Right ventricle myocardium superior (tissue), 1 donor: ENCODE data around the gene PARP1. TPM values are rescaled to one million over a fixed set of nuclear protein-coding genes. Genes with fewer than 3 reads are reported as not detected.
"Not testable (repeated sequence)": the region's sequence is repeated elsewhere in the genome, so short reads cannot be mapped to it uniquely, and the experiment has no call there.

Experiments
- ATAC-seq: fragments of 200-7000 bp; cut with Tn5 transposase; one replicate; pipeline ENCODE4 v1.9.1; 2020; ENCODE audit warnings: mild to moderate bottlenecking; ENCODE audit not compliant: poor library complexity
- DNase-seq: peaks from one replicate; pipeline ENCODE4 v3.0.0-alpha.2; 2020
- intact Hi-C: fragments of 100-400 bp; cut with DNase I; formaldehyde crosslinking; loops from one replicate; pipeline ENCODE4 v1.11.2; 2022
- total RNA-seq: library from RNA; stranded (reverse); fragmentation: NEBNext Ultra II Directional; extraction: Animal tissue kit (Norgen Biotek cat#: 25700); gene quantifications from one replicate; pipeline ENCODE4 v1.2.1, GENCODE V29; 2021
- donor health status: DM: no; HTN: yes; CAD: no; lungs with severe emphysema.

Gene PARP1
- total RNA-seq, 1 donor from 2014 or later = 149 TPM

- intact Hi-C loops, DNase-seq, ATAC-seq: not testable (repeated sequence)
Measured at GRCh38 chr1:226340111-226340510, 67.8 kb downstream of the PARP1 start.

GRCh38 chr1:226337276-226337875, 70.5 kb downstream of the PARP1 start:
- intact Hi-C loops = loop anchor here (10.0 kb wide), 1 partner anchor 213 kb away; no protein-coding TSS in a partner anchor
- DNase-seq (no peak), ATAC-seq (no peak)

DNA sequence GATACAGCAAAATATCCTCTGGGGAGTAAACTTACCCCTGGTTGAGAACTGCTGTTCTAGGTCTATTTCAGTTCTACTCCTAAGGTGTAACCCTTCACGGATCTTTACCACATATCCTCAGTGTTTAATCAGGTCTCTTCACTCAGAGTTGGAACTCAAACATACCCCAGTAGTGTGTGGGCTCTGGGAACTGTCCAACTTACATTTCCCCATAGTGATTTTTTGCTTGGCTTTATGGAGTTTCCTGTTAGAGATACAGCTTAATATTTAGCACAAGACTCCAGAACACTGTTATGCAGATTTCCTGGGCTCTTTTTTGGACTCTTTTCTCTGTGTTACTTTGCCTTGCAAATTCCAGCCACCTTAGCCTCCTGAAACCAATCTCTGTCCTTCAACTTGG, 72.2 kb downstream of the PARP1 start:
- ATAC-seq = no peak
- intact Hi-C loops = loop anchor here (10.0 kb wide), 1 partner anchor 211 kb away; no protein-coding TSS in a partner anchor
- DNase-seq = no peak

DNA sequence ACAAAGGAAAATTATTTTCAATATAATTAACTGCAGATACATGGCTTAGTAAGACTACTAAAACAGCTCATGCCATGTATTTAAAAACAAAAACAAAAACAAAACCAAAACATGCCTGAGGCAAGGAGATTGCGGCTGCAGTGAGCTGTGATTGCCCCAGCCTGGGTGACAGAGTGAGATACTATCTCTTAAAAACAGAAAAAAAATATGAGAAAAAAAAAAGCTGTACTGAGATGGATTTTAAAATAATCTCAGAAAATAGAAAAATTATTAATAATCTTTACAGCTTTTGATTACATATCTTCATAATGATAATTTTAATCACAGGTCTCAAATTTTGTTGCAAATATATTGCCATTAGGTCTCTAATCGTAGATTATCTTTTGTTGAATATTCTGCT, 74.9 kb downstream of the PARP1 start:
- intact Hi-C loops = loop anchor here (10.0 kb wide), 1 partner anchor 208 kb away; no protein-coding TSS in a partner anchor

GRCh38 chr1:226329237-226329636, 78.7 kb downstream of the PARP1 start:
- no peak for DNase-seq
- intact Hi-C loops = no loop called here
- no peak for ATAC-seq

More for the DNA sequence above, 74.9 kb downstream of the PARP1 start:
- ATAC-seq (no peak), DNase-seq (no peak)

DNA sequence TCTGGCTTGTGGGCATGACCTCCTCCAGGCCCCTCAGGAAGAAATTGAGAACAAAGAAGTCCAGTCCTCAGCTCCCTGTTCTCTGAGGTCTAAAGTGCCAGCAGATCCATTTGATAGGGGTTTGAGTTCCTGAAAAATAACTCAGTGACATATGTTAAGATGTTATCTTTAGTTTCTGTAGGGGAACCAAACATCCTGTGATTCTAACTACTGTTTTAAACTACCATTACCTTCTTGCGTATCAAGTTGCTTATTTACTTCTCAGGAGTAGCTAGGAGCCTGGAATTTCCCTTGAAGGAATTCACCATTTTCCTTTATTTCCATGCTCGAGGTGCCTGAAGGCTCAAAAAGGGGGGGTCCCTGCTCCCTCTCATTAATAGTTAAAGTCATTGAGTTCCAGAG, 80.1 kb downstream of the PARP1 start:
- DNase-seq (no peak), ATAC-seq (no peak)
- intact Hi-C loops = no loop called here

- no peak for ATAC-seq
- intact Hi-C loops = no loop called here
- no peak for DNase-seq
Measured at GRCh38 chr1:226325178-226325577, 82.7 kb downstream of the PARP1 start.

- no peak for ATAC-seq
- intact Hi-C loops = no loop called here
- DNase-seq = no peak
Measured at GRCh38 chr1:226324479-226324878, 83.4 kb downstream of the PARP1 start.

GRCh38 chr1:226322986-226323385, 84.9 kb downstream of the PARP1 start:
- ATAC-seq (no peak), DNase-seq (no peak)
- intact Hi-C loops = no loop called here

DNA sequence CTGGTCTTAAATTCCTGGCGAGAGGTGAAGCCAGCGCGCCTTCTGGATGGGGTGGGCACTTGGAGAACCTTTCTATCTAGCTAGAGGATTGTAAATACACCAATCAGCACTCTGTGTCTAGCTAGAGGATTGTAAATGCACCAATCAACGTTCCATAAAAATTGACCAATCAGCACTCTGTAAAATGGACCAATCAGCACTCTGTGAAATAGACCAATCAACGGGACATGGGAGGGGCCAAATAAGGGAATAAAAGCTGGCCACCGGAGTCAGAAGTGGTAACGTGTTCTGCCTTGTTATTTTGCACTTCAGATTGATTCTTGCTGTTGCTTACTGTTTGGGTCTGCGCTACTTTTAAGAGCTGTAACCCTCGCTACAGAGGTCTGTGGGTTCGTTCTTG, 87.0 kb downstream of the PARP1 start:
- intact Hi-C loops = no loop called here
- no peak for DNase-seq
- no peak for ATAC-seq

DNA sequence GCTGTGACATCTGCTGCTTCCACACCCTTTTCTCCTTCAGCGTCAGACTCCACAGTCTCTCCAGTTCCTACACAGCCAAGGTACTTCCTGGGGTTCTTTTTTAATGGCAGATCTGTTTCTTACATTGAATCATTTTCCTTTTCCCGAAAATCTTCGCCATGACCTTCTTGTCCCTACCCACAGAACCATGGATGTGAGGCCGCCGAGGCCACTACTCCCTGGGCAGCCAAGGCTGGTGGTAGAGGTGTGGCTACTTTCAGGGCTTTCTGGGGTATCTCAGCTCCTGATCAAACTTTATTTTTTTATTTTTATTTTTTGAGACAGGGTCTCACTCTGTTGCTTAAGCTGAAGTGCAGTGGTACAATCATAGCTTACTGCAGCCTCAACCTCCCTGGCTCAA, 89.4 kb downstream of the PARP1 start:
- ATAC-seq (no peak), DNase-seq (no peak)
- intact Hi-C loops = no loop called here

GRCh38 chr1:226314055-226314454, 93.8 kb downstream of the PARP1 start:
- intact Hi-C loops = no loop called here
- DNase-seq (no peak), ATAC-seq (no peak)

DNA sequence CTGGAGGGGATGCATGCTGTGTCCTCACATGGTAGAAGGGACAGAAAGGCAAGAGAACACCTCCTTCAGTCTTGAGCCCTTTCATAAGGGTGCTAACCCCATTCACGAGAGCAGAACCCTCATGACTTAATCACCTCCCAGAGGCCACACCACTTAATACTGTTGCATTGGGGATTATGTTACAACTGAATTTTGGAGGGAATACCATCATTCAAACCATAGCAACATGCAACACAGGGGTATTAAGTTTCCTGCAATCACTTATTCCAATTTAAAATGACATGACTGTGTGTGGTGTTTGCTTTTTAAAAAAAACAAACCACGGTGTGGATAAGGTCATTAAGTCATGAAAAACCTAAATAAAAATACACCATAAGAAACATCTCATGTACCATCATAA, 95.8 kb downstream of the PARP1 start:
- intact Hi-C loops = no loop called here
- DNase-seq = no peak
- no peak for ATAC-seq

GRCh38 chr1:226311376-226311775, 96.5 kb downstream of the PARP1 start:
- intact Hi-C loops = no loop called here
- ATAC-seq = no peak
- no peak for DNase-seq

Other genes starting within 250 kb of the PARP1 start
- 23.8 TPM for gene ACBD3, start 221.4 kb downstream of the PARP1 start, total RNA-seq
- not detected for gene MIXL1, start 184.4 kb downstream of the PARP1 start, total RNA-seq
- gene LIN9, start 98.9 kb downstream of the PARP1 start, total RNA-seq = 21.9 TPM
- 1.2 TPM for gene STUM, start 140.7 kb upstream of the PARP1 start, total RNA-seq